HepG2 (cell line): Measurements from ENCODE around the gene HDAC4. TPM values are rescaled to one million over a fixed set of nuclear protein-coding genes. Genes with fewer than 3 reads are reported as not detected.

ENCODE experiments used
- ARID2 ChIP-seq: sonication (generic); formaldehyde crosslinking; IDR thresholded peaks from 2 replicates; pipeline ENCODE4 v1.8.1; 2022; ENCODE audit warnings: mild to moderate bottlenecking, missing genetic modification reagents, borderline replicate concordance
- CBX1 ChIP-seq: IDR thresholded peaks from one replicate; pipeline ENCODE4 v1.6.1; 2016; ENCODE audit warnings: antibody characterized with exemption, low read depth
- CREBL2 ChIP-seq: sonication (generic); formaldehyde crosslinking; IDR thresholded peaks from 2 replicates; pipeline ENCODE4 v1.8.1; 2023; ENCODE audit warnings: missing genetic modification reagents, mild to moderate bottlenecking, borderline replicate concordance
- E2F2 ChIP-seq: sonication (generic); formaldehyde crosslinking; IDR thresholded peaks from 2 replicates; pipeline ENCODE4 v1.4.0; 2020; ENCODE audit warnings: missing genetic modification reagents, borderline replicate concordance
- HIVEP1 ChIP-seq: sonication (generic); formaldehyde crosslinking; IDR thresholded peaks from 2 replicates; pipeline ENCODE4 v1.4.0; 2020; ENCODE audit warnings: mild to moderate bottlenecking, missing genetic modification reagents
- MEIS2 ChIP-seq: sonication (generic); formaldehyde crosslinking; IDR thresholded peaks from 2 replicates; pipeline ENCODE4 v1.9.0; 2021; ENCODE audit warnings: mild to moderate bottlenecking, missing genetic modification reagents
- PLRG1 ChIP-seq: fragments of 450-650 bp; conservative IDR thresholded peaks from 2 replicates; pipeline ENCODE4 v1.6.1; 2016
- POLR2AphosphoS2 ChIP-seq: IDR thresholded peaks from 2 replicates; pipeline ENCODE4 v1.6.1; 2011; ENCODE audit warnings: low read depth, low read length, improper control_type of control experiment
- RBAK ChIP-seq: sonication (generic); formaldehyde crosslinking; IDR thresholded peaks from 2 replicates; pipeline ENCODE4 v1.5.1; 2020; ENCODE audit warnings: mild to moderate bottlenecking, missing genetic modification reagents
- SMARCE1 ChIP-seq: fragments of 450-650 bp; IDR thresholded peaks from 2 replicates; pipeline ENCODE4 v1.6.1; 2017; ENCODE audit warnings: borderline replicate concordance
- SNAPC4 ChIP-seq: sonication (generic); formaldehyde crosslinking; IDR thresholded peaks from 2 replicates; pipeline ENCODE4 v1.4.0; 2020; ENCODE audit warnings: mild to moderate bottlenecking, missing genetic modification reagents
- SRSF1 ChIP-seq: fragments of 200-400 bp; formaldehyde crosslinking; optimal IDR thresholded peaks from 2 replicates; pipeline ENCODE3; 2017; ENCODE audit warnings: mild to moderate bottlenecking, low read depth, low read length, moderate library complexity
- SRSF4 ChIP-seq: fragments of 200-400 bp; formaldehyde crosslinking; IDR thresholded peaks from one replicate; pipeline ENCODE4 v1.6.1; 2018; ENCODE audit warnings: mild to moderate bottlenecking, low read depth, low read length, moderate library complexity; ENCODE audit not compliant: poor library complexity, severe bottlenecking
- U2AF1 ChIP-seq: fragments of 200-400 bp; formaldehyde crosslinking; optimal IDR thresholded peaks from 2 replicates; pipeline ENCODE3; 2017; ENCODE audit warnings: mild to moderate bottlenecking, low read depth, low read length
- ZNF101 ChIP-seq: sonication (generic); formaldehyde crosslinking; IDR thresholded peaks from 2 replicates; pipeline ENCODE4 v1.4.0; 2020; ENCODE audit warnings: mild to moderate bottlenecking, low read depth, missing genetic modification reagents, borderline replicate concordance
- ZNF230 ChIP-seq: sonication (generic); formaldehyde crosslinking; IDR thresholded peaks from 2 replicates; pipeline ENCODE4 v1.4.0; 2020; ENCODE audit warnings: mild to moderate bottlenecking, missing genetic modification reagents
- ZNF615 ChIP-seq: sonication (generic); formaldehyde crosslinking; IDR thresholded peaks from 2 replicates; pipeline ENCODE4 v1.5.0; 2020; ENCODE audit warnings: mild to moderate bottlenecking, missing genetic modification reagents, borderline replicate concordance
- ZNF619 ChIP-seq: sonication (generic); formaldehyde crosslinking; IDR thresholded peaks from 2 replicates; pipeline ENCODE4 v1.4.0; 2020; ENCODE audit warnings: mild to moderate bottlenecking, missing genetic modification reagents
- ZNF703 ChIP-seq: sonication (generic); formaldehyde crosslinking; IDR thresholded peaks from 2 replicates; pipeline ENCODE4 v1.5.1; 2020; ENCODE audit warnings: missing genetic modification reagents, mild to moderate bottlenecking, moderate library complexity, borderline replicate concordance
- ZNF761 ChIP-seq: sonication (generic); formaldehyde crosslinking; conservative IDR thresholded peaks from 2 replicates; pipeline ENCODE4 v1.4.0; 2020; ENCODE audit warnings: mild to moderate bottlenecking, missing genetic modification reagents
- polyA plus RNA-seq, 8 experiments: library from polyadenylated mRNA; depleted of rRNA in 3 of 8; stranded (reverse) in 7 of 8; unstranded in 1 of 8; fragments of >200 nt; fragmentation: Illumina TruSeq in 4 of 8; extraction: Trizol in 4 of 8; gene quantifications; 2 replicates each; pipeline versions ENCODE4 v1.2.1 to v1.2.3, GENCODE V29; 2011 to 2016; ENCODE audit warnings: low read depth in 4 of 8, missing spikeins in 1 of 8, mixed read lengths in 1 of 8; ENCODE audit not compliant: insufficient read depth in 1 of 8
- total RNA-seq, 5 experiments: library from RNA; depleted of rRNA; stranded (reverse); fragments of >200 nt; fragmentation: Illumina TruSeq; extraction: Trizol; gene quantifications; 2 replicates each; pipeline ENCODE4 v1.2.3, GENCODE V29; 2016; ENCODE audit warnings: low read depth in 1 of 5
- TF ChIP-seq, protein P1 (sequence below): sonication (generic); formaldehyde crosslinking; IDR thresholded peaks from 2 replicates; pipeline ENCODE4 v1.8.0; 2022; ENCODE audit warnings: mild to moderate bottlenecking, missing genetic modification reagents; ENCODE audit not compliant: insufficient replicate concordance

HDAC4 gene
- total and polyA plus RNA-seq, 2 of the 13 experiments (the other 11 are each of a cell fraction or from before 2014, with no cell fraction given), result 10.1 to 11.5 TPM

DNA sequence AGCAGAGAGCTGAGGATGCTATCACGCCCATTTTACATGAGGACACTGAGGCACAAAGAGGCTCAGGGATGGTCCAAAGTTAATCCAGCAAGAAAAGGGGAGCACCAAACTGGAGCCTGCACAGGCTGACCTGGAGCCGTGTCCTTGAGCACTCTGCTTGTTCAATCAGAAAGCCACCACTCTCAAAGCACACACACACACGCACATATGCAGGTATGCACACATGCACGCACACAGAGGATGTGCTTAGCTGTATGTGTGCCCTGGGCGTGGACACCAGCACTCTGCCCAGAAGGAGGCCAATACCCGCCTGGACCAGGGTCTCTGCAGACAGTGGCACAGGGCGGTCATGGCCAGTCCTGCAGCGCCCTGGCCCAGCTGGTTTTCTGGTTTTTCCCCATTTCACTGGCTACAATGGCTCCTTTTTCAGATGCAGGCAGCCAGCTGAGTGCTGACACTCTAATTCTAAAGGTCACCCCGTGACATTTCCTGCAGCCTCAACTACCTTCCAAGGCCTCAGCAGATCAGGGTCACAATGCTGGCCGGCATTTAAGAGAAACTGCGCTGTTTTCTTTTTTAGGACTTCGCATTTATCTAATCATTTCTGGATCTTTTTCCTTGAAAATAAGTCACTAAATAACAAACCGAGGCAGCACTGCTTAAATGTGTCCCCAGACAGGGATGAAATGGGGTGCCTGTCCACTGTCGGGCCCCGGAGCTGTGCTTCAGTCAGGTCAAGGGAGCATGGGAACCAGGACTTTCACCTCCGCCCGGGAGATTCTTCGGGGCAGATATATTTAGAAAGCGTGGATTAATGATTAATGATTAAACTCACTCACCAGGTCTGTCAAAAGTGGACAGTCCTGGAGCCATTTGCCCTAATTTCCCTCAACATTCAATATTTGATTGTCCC is 104.5 kb downstream of the HDAC4 start (continued):
- TF ChIP-seq SNAPC4 (CRISPR knock-in tag), result no peak
- no peak for TF ChIP-seq ZNF101 (CRISPR knock-in tag)
- 0 out of 2 replicates have a peak, but pooled peaks have one; percentile 43 for TF ChIP-seq ZNF615 (CRISPR knock-in tag)
- no peak for TF ChIP-seq RBAK (CRISPR knock-in tag)
- TF ChIP-seq SRSF1, result no peak
- TF ChIP-seq CBX1, result no peak
- TF ChIP-seq SRSF4, result no peak
- TF ChIP-seq SMARCE1, result no peak
- no peak for TF ChIP-seq U2AF1
- no peak for TF ChIP-seq ZNF619
- TF ChIP-seq MEIS2 (CRISPR knock-in tag), result no peak
- no peak for TF ChIP-seq E2F2 (CRISPR knock-in tag)
- TF ChIP-seq, protein P1, sequence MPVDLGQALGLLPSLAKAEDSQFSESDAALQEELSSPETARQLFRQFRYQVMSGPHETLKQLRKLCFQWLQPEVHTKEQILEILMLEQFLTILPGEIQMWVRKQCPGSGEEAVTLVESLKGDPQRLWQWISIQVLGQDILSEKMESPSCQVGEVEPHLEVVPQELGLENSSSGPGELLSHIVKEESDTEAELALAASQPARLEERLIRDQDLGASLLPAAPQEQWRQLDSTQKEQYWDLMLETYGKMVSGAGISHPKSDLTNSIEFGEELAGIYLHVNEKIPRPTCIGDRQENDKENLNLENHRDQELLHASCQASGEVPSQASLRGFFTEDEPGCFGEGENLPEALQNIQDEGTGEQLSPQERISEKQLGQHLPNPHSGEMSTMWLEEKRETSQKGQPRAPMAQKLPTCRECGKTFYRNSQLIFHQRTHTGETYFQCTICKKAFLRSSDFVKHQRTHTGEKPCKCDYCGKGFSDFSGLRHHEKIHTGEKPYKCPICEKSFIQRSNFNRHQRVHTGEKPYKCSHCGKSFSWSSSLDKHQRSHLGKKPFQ (CRISPR knock-in tag), result no peak
- TF ChIP-seq PLRG1, result no peak
- TF ChIP-seq ZNF230 (CRISPR knock-in tag), result no peak
- peak; percentile 29; the same call in 1 of the 2 replicates for TF ChIP-seq HIVEP1 (CRISPR knock-in tag)
- no peak for TF ChIP-seq POLR2AphosphoS2
- no peak for TF ChIP-seq ARID2 (CRISPR knock-in tag)
- TF ChIP-seq ZNF703 (CRISPR knock-in tag), result no peak
- no peak for TF ChIP-seq CREBL2 (CRISPR knock-in tag)
- TF ChIP-seq ZNF761 (CRISPR knock-in tag), result 0 out of 2 replicates have a peak, but pooled peaks have one; percentile 52
